H1 (cell line): ENCODE results near the gene ATCAY. TPM values are rescaled to one million over a fixed set of nuclear protein-coding genes. Genes with fewer than 3 reads are reported as not detected.
A peak's percentile ranks its signal among the peaks of the same experiment; 100 is the strongest.

Experiments used
- CTCF ChIA-PET: fragments of 300-600 bp; sonication (Branson Sonifier 250); formaldehyde crosslinking; loops from one replicate; lab custom pipeline; 2021; ENCODE audit not compliant: partially characterized antibody; lab: Charles Lee
- POLR2A ChIA-PET: fragments of 300-600 bp; sonication (Branson Sonifier 250); formaldehyde crosslinking; loops from one replicate; lab custom pipeline; 2021; ENCODE audit warnings: inconsistent platforms; ENCODE audit not compliant: partially characterized antibody; lab: Charles Lee
- DNase-seq, 2 experiments: peaks; one replicate each; pipeline versions ENCODE4 v3.0.0 to v3.0.0-alpha.2; 2010 to 2022; ENCODE audit warnings: low spot score in 2 of 2, low read depth in 1 of 2, mixed read lengths in 1 of 2
- FAIRE-seq: peaks from 2 replicates; lab custom pipeline; 2011; peaks lifted over from hg19 to GRCh38; lab: Jason Lieb, UNC
- H2AFZ ChIP-seq: 2 replicates; pipeline ENCODE4 v1.8.1; 2012; ENCODE audit warnings: low read length, inconsistent platforms
- H2AK5ac ChIP-seq: 2 replicates; pipeline ENCODE4 v1.6.1; 2013; ENCODE audit warnings: low read depth, low read length
- H2BK120ac ChIP-seq: replicated peaks from 2 replicates; pipeline ENCODE3; 2013; ENCODE audit warnings: low read depth, low read length, inconsistent platforms
- H2BK12ac ChIP-seq: 2 replicates; pipeline ENCODE4 v1.6.1; 2013; ENCODE audit warnings: low read depth, low read length
- H2BK15ac ChIP-seq: 2 replicates; pipeline ENCODE4 v1.6.1; 2013; ENCODE audit warnings: low read length
- H2BK20ac ChIP-seq: 2 replicates; pipeline ENCODE4 v1.6.1; 2013; ENCODE audit warnings: low read length
- H2BK5ac ChIP-seq: 2 replicates; pipeline ENCODE4 v1.6.1; 2013; ENCODE audit warnings: low read depth, low read length
- H3K14ac ChIP-seq: 2 replicates; pipeline ENCODE4 v1.6.1; 2013; ENCODE audit warnings: inconsistent platforms; ENCODE audit not compliant: insufficient read length
- H3K18ac ChIP-seq: 2 replicates; pipeline ENCODE4 v1.6.1; 2013; ENCODE audit warnings: low read length; ENCODE audit errors: extremely low read depth
- H3K23ac ChIP-seq: 2 replicates; pipeline ENCODE4 v1.6.1; 2013; ENCODE audit warnings: inconsistent platforms; ENCODE audit not compliant: insufficient read length
- H3K23me2 ChIP-seq: 2 replicates; pipeline ENCODE4 v1.6.1; 2013; ENCODE audit warnings: low read depth, low read length
- H3K27ac ChIP-seq: 2 replicates; pipeline ENCODE4 v1.6.1; 2011; ENCODE audit warnings: low read depth, low read length, inconsistent platforms
- H3K27me3 ChIP-seq, 4 experiments: replicated peaks in 1 of 4; 1 replicate in 1 of 4; 2 replicates in 3 of 4; pipeline versions ENCODE4 v1.6.1 to v1.8.1; 2011 to 2013; ENCODE audit warnings: low read length in 3 of 4, mild to moderate bottlenecking in 3 of 4, inconsistent platforms in 2 of 4, mixed read lengths in 2 of 4, moderate library complexity in 1 of 4; ENCODE audit not compliant: control insufficient read depth in 3 of 4, insufficient read depth in 3 of 4; ENCODE audit errors: extremely low read depth in 1 of 4
- H3K36me3 ChIP-seq, 4 experiments: 2 replicates each; pipeline versions ENCODE4 v1.6.1 to v1.8.1; 2011 to 2013; ENCODE audit warnings: mild to moderate bottlenecking in 4 of 4, low read length in 3 of 4, moderate library complexity in 2 of 4, control low read depth in 1 of 4, inconsistent platforms in 1 of 4; ENCODE audit not compliant: insufficient read depth in 4 of 4, control insufficient read depth in 2 of 4
- H3K4ac ChIP-seq: replicated peaks from 2 replicates; pipeline ENCODE3; 2013; ENCODE audit warnings: low read length, low read depth, mixed read lengths, inconsistent platforms; ENCODE audit not compliant: insufficient read length
- H3K4me1 ChIP-seq, 4 experiments: replicated peaks in 1 of 4; 1 replicate in 1 of 4; 2 replicates in 3 of 4; pipeline versions ENCODE4 v1.6.1 to v1.8.1; 2011 to 2013; ENCODE audit warnings: low read length in 3 of 4, inconsistent platforms in 2 of 4, mixed read lengths in 1 of 4; ENCODE audit not compliant: insufficient read depth in 4 of 4, control insufficient read depth in 3 of 4
- H3K4me2 ChIP-seq, 2 experiments: 2 replicates each; pipeline versions ENCODE4 v1.6.1 to v1.8.1; 2011 to 2013; ENCODE audit warnings: low read depth in 2 of 2, low read length in 2 of 2, control low read depth in 1 of 2, inconsistent platforms in 1 of 2, mild to moderate bottlenecking in 1 of 2; ENCODE audit not compliant: insufficient read depth in 1 of 2
- H3K4me3 ChIP-seq, 4 experiments: fragments of 200-600, 300-600 bp in 1 of 4; sonication (generic), shearing (Covaris generic), sonication (Bioruptor Twin) in 1 of 4; 2 replicates each; pipeline versions ENCODE4 v1.5.1 to v1.8.1; 2011 to 2016; ENCODE audit warnings: low read length in 4 of 4, low read depth in 3 of 4, control low read depth in 2 of 4, inconsistent platforms in 2 of 4, mild to moderate bottlenecking in 2 of 4, mixed read lengths in 1 of 4, moderate library complexity in 1 of 4; ENCODE audit not compliant: insufficient read depth in 2 of 4; ENCODE audit errors: extremely low read depth in 1 of 4
- H3K56ac ChIP-seq: replicated peaks from 2 replicates; pipeline ENCODE3; 2013; ENCODE audit warnings: low read depth, mild to moderate bottlenecking, mixed read lengths, low read length, inconsistent platforms; ENCODE audit not compliant: insufficient read length
- H3K79me1 ChIP-seq: 2 replicates; pipeline ENCODE4 v1.6.1; 2013; ENCODE audit warnings: low read depth, low read length, control low read depth
- H3K79me2 ChIP-seq, 2 experiments: 2 replicates each; pipeline versions ENCODE4 v1.6.1 to v1.8.1; 2012 to 2013; ENCODE audit warnings: low read length in 2 of 2, mild to moderate bottlenecking in 2 of 2, inconsistent platforms in 1 of 2; ENCODE audit not compliant: insufficient read depth in 2 of 2, control insufficient read depth in 1 of 2
- H3K9ac ChIP-seq, 4 experiments: replicated peaks in 1 of 4; 1 replicate in 1 of 4; 2 replicates in 3 of 4; pipeline versions ENCODE4 v1.6.1 to v1.8.1; 2011 to 2013; ENCODE audit warnings: low read depth in 3 of 4, low read length in 3 of 4, control low read depth in 2 of 4, mild to moderate bottlenecking in 2 of 4, moderate library complexity in 2 of 4, inconsistent platforms in 1 of 4; ENCODE audit errors: extremely low read depth in 1 of 4
- H3K9me3 ChIP-seq, 2 experiments: 2 replicates each; pipeline versions ENCODE4 v1.6.1 to v1.8.1; 2012 to 2013; ENCODE audit warnings: mild to moderate bottlenecking in 2 of 2, moderate library complexity in 2 of 2, control low read depth in 1 of 2, inconsistent platforms in 1 of 2, low read depth in 1 of 2, low read length in 1 of 2, mixed read lengths in 1 of 2; ENCODE audit not compliant: insufficient read depth in 2 of 2
- H4K20me1 ChIP-seq, 2 experiments: replicated peaks in 1 of 2; 2 replicates each; pipeline versions ENCODE3 to v1.8.1; 2011 to 2013; ENCODE audit warnings: inconsistent platforms in 2 of 2, low read length in 2 of 2, mild to moderate bottlenecking in 1 of 2; ENCODE audit not compliant: insufficient read depth in 2 of 2, control insufficient read depth in 1 of 2
- H4K5ac ChIP-seq: 2 replicates; pipeline ENCODE4 v1.6.1; 2013; ENCODE audit warnings: low read length, low read depth, mixed read lengths, inconsistent platforms; ENCODE audit not compliant: insufficient read length
- H4K8ac ChIP-seq: 2 replicates; pipeline ENCODE4 v1.8.0; 2013; ENCODE audit warnings: mild to moderate bottlenecking, moderate library complexity, low read length, inconsistent platforms; ENCODE audit not compliant: insufficient read depth; ENCODE audit errors: extremely low read depth
- H4K91ac ChIP-seq: replicated peaks from 2 replicates; pipeline ENCODE3; 2013; ENCODE audit warnings: low read length, mixed read lengths, inconsistent platforms; ENCODE audit not compliant: insufficient read length
- BACH1 ChIP-seq: IDR thresholded peaks from 2 replicates; pipeline ENCODE4 v1.6.1; 2012; ENCODE audit warnings: low read length, improper control_type of control experiment
- CBX5 ChIP-seq: fragments of 300-800, 300-1000 bp; sonication (generic); IDR thresholded peaks from 2 replicates; pipeline ENCODE4 v1.7.1; 2016; ENCODE audit warnings: antibody characterized with exemption, low read length, low read depth
- CTBP2 ChIP-seq: IDR thresholded peaks from 2 replicates; pipeline ENCODE4 v1.7.0; 2011; ENCODE audit warnings: borderline replicate concordance, mild to moderate bottlenecking, moderate library complexity, mixed read lengths, low read length; ENCODE audit not compliant: insufficient read depth, insufficient read length
- GTF2F1 ChIP-seq: IDR thresholded peaks from 2 replicates; pipeline ENCODE4 v1.6.1; 2012; ENCODE audit warnings: low read depth, low read length, improper control_type of control experiment, borderline replicate concordance
- KDM1A ChIP-seq: fragments of 200-600, 300-600 bp; sonication (generic); IDR thresholded peaks from 2 replicates; pipeline ENCODE4 v1.7.1; 2016; ENCODE audit warnings: mild to moderate bottlenecking, low read length, borderline replicate concordance
- KDM4A ChIP-seq: IDR thresholded peaks from one replicate; pipeline ENCODE4 v1.7.1; 2012; ENCODE audit warnings: low read depth, mild to moderate bottlenecking, moderate library complexity, low read length, inconsistent platforms; ENCODE audit not compliant: severe bottlenecking
- NANOG ChIP-seq: IDR thresholded peaks from 2 replicates; pipeline ENCODE4 v1.6.1; 2011; ENCODE audit warnings: low read length, low read depth, mild to moderate bottlenecking, inconsistent platforms; ENCODE audit not compliant: insufficient read depth, poor library complexity, severe bottlenecking
- RXRA ChIP-seq: IDR thresholded peaks from 2 replicates; pipeline ENCODE4 v1.6.1; 2011; ENCODE audit warnings: low read depth, mild to moderate bottlenecking, low read length, moderate library complexity; ENCODE audit not compliant: insufficient read depth
- TCF12 ChIP-seq: IDR thresholded peaks from 2 replicates; pipeline ENCODE4 v1.6.1; 2011; ENCODE audit warnings: low read depth, mild to moderate bottlenecking, low read length
- ZNF274 ChIP-seq: IDR thresholded peaks from 2 replicates; pipeline ENCODE4 v1.7.0; 2012; ENCODE audit warnings: low read length, borderline replicate concordance; ENCODE audit errors: extremely low read depth
- WGBS, 2 experiments: shearing (Covaris generic) in 1 of 2; methylation state at CpG; one replicate each; pipeline versions ENCODE4 v1.1.6 to v1.1.7; 2013 to 2015; ENCODE audit warnings: low lambda C conversion rate in 2 of 2, mixed read lengths in 2 of 2, inconsistent platforms in 1 of 2, low coverage in 1 of 2, missing lambda C conversion rate in 1 of 2; ENCODE audit not compliant: insufficient replicate concordance in 2 of 2, insufficient coverage in 1 of 2, insufficient read length in 1 of 2; ENCODE audit errors: extremely low coverage in 1 of 2, missing lambda C conversion rate in 1 of 2; 5-methylcytosine and 5-hydroxymethylcytosine counted together
- polyA plus RNA-seq, 7 experiments: library from polyadenylated mRNA; depleted of rRNA in 3 of 7; stranded (reverse) in 5 of 7; unstranded in 2 of 7; fragments of >200 nt in 5 of 7; fragments of 200-250 nt in 2 of 7; gene quantifications; 1 replicate in 5 of 7; 2 replicates in 1 of 7; 4 replicates in 1 of 7; pipeline versions ENCODE4 v1.2.1 to v1.2.3, GENCODE V29; 2011 to 2013; ENCODE audit warnings: missing spikeins in 2 of 7, mixed read lengths in 2 of 7
- total RNA-seq: library from RNA; stranded (reverse); fragmentation: NEBNext Ultra II Directional; extraction: Animal tissue kit (Norgen Biotek cat#: 25700); gene quantifications from 2 replicates; pipeline ENCODE4 v1.2.1, GENCODE V29; 2021

The ATCAY gene
- total and polyA plus RNA-seq, 2 of the 8 experiments (the other 6 are each of a cell fraction or from before 2014, with no cell fraction given) = 24.4 to 33.8 TPM

- peak overlapping the region; percentile 75; the same call in 1 of the 2 replicates for H2BK12ac ChIP-seq
- H3K23me2 ChIP-seq = peaks cover 7% of the 10 kb centered on the region; the same call in 1 of the 2 replicates
- H2AK5ac ChIP-seq = peak overlapping the region; percentile 75; the same call in 1 of the 2 replicates
- no peak overlapping the region for H3K18ac ChIP-seq
- H4K8ac ChIP-seq = no peak overlapping the region
- H3K4me3 ChIP-seq = peak overlapping the region in 3 of 4 experiments; percentile 14 to 92 (median 69); a peak in 5 of 8 replicates
- no peak overlapping the region for H3K14ac ChIP-seq
- H3K36me3 ChIP-seq = peaks cover 11 to 33% (median 21%) of the 10 kb centered on the region in 4 experiments; a peak in 7 of 8 replicates
- H3K4me2 ChIP-seq = peak overlapping the region; percentile 88 to 92
- peaks cover 8 to 42% of the 10 kb centered on the region in 2 experiments; a peak in 3 of 4 replicates for H3K79me2 ChIP-seq
- H2BK120ac ChIP-seq = no peak overlapping the region
- H4K5ac ChIP-seq = no peak overlapping the region
- H3K4me1 ChIP-seq = peaks cover 2 to 17% (median 6%) of the 10 kb centered on the region in 4 experiments; a peak in 6 of 7 replicates
- peaks cover 15 to 23% of the 10 kb centered on the region in 2 experiments for H4K20me1 ChIP-seq
- H2AFZ ChIP-seq = no peak overlapping the region
- no peak overlapping the region for H3K23ac ChIP-seq
- DNase-seq = peak; percentile 84 to 97
- 0 out of 2 replicates have a peak overlapping the region, but pooled peaks have one; percentile 35 for H2BK5ac ChIP-seq
- CTCF ChIA-PET = interaction anchor here (0.6 to 1.8 kb wide), 10 partner anchors 13 to 397 kb away, joined by 3 to 10 read pairs (median 6); partner anchors contain the start of genes ATCAY, EEF2 and NMRK2
- H2BK15ac ChIP-seq = 0 out of 2 replicates have a peak overlapping the region, but pooled peaks have one; percentile 61
- H3K79me1 ChIP-seq = peaks cover 8% of the 10 kb centered on the region
- no peaks in the 10 kb centered on the region for H3K9me3 ChIP-seq
- no peak overlapping the region for H3K4ac ChIP-seq
- H4K91ac ChIP-seq = no peak overlapping the region
- H3K9ac ChIP-seq = peak overlapping the region in 3 of 4 experiments; percentile 35 to 87 (median 36); a peak in 4 of 7 replicates
- no peaks in the 10 kb centered on the region for H3K27me3 ChIP-seq
- WGBS, 2 experiments = 45% methylated on average over 8 of the region's 9 CpGs; no CpG with 5 or more reads in 1 of the 2 experiments
- FAIRE-seq = peak; percentile 84
- H2BK20ac ChIP-seq = no peak overlapping the region
- POLR2A ChIA-PET = interaction anchor here (0.6 to 24.8 kb wide), 21 partner anchors 9 to 278 kb away, joined by 3 to 870 read pairs (median 4); partner anchors contain the start of genes ATCAY, CREB3L3, EEF2 and NMRK2
- H3K27ac ChIP-seq = peak overlapping the region; percentile 80
- H3K56ac ChIP-seq = no peak overlapping the region
- TF ChIP-seq NANOG (no peak), KDM1A (no peak; the same call in 1 of the 2 replicates), BACH1 (no peak), TCF12 (no peak), KDM4A (no peak), CTBP2 (no peak), ZNF274 (no peak), RXRA (no peak), GTF2F1 (no peak), CBX5 (no peak)
Measured at GRCh38 chr19:3968556-3969434, 88.3 kb downstream of the ATCAY start.
